CD4-positive, alpha-beta T cell treated with Interleukin-1 beta for 1 hour (primary cell): ENCODE results near the gene GPR55.

Experiments used
- DNase-seq, 2 donors: peaks; one replicate each; pipeline ENCODE4 v3.0.0-alpha.2; 2020 to 2022

Gene GPR55

GRCh38 chr2:230878599-230879188 lies 46.3 kb downstream of the GPR55 start:
- DNase-seq = no peak

- DNase-seq = peak; percentile 62
These were observed 47.1 kb downstream of the GPR55 start for GRCh38 chr2:230877759-230878598.

- DNase-seq = no peak
These were observed 47.8 kb downstream of the GPR55 start for GRCh38 chr2:230877116-230877758.

- DNase-seq = no peak
These were observed 49.4 kb downstream of the GPR55 start for GRCh38 chr2:230875347-230876315.

DNA sequence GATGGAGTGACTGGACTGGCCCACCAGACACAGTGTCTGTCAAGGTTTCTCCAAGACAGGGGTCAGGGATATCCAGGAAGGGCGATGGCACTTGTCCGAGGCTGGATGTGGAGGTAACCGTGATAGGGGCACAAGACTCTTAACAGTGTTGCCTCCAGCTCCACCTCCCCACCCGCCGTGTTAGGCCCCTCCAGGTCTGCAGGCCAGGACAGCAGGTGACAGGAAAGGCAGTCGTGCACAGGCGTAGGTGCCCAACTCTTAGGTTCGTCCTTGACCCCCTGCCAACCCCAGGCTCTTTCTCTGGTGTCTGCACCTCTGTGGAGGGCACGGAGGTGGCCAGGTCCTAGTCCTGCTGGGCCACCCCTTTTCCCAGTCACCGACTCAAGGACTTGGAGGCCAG lies 50.2 kb downstream of the GPR55 start:
- DNase-seq = no peak

DNA sequence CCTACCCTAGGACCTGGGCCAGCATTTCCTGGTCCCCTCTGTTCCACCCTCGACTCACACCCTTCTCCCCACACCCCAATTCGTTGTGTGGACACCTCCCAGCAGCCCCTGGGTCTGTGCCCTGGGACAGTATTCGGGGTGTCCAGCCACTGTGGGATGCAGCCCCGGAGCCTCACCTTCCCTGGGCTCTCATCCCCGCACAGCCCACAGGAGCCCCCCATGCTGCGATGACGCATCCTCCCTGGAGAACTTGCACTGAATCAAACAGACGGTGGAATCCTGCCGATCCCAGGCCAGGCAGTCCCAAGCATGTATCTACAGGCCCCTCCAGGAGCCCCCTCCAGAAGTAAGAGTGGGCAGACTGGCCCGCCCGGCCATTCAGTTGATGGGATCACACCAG lies 50.6 kb downstream of the GPR55 start:
- DNase-seq = no peak

DNA sequence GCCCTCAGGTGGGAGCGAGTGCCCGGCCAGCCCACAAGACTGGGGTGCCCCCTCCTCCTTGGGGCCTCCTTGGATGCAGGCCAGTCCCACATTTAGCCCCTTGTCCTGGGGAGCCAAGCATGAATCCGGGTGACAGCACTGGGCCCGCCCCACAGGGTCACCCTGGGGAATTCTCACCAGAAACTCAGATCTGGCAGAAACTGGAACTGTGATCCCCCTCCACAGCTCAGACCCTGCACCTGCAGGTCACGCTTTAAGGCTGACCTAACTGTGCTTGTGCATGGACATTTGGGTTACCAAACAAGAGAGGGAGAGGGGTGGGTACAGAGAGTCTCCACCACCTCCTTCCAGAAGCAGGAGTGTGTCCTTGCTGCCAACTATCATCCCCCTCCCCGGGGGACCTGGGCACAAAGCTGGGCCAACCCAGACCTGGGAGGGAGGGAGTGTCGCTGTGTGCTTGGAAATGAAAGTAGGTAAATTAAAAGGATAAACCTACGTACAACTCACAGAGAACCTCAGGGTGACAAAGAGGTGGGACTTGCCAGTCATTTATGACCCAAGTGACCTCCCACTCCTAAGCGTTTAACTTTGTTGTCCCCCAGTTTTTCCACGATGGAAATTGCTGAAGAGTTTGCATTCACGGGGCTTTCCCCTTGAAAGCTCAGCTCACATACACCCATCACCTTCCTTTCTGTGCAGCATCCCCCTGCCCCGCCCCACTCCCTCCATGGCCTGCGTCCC lies 51.2 kb downstream of the GPR55 start:
- DNase-seq = peak in 1 of 2 donors; percentile 61

DNA sequence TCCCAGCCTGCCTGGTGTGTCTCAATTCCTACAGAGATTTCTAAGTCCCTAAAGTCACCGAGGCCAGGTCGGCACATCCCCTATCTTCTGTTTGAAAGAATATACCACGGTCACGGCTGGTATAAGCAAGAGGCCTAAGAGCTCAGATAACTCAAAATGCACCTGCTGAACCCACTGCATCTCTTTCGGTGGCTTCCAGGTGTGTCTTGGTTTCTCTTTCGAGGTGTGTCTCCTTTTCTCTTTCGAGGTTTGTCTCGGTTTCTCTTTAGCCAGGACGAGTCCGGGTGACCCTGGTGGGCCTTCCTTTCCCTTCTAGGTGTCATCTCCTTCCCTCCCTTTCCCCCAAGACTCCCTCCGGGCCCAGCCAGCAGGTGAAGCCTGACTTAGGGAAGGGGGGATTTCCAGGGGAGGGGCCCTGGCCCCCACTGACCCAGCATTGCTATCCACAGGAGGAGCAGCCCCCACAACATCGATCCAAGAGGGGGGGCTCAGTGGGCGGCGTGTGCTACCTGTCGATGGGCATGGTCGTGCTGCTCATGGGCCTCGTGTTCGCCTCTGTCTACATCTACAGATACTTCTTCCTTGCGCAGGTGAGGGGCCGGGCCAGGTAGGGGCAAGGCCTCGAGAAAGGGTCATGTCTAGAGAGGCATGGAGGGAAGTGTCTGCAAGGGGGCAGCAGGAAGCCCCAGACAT lies 51.9 kb downstream of the GPR55 start:
- peak in 1 of 2 donors; percentile 25 for DNase-seq

GRCh38 chr2:230872151-230872967 lies 52.7 kb downstream of the GPR55 start:
- no peak for DNase-seq

DNA sequence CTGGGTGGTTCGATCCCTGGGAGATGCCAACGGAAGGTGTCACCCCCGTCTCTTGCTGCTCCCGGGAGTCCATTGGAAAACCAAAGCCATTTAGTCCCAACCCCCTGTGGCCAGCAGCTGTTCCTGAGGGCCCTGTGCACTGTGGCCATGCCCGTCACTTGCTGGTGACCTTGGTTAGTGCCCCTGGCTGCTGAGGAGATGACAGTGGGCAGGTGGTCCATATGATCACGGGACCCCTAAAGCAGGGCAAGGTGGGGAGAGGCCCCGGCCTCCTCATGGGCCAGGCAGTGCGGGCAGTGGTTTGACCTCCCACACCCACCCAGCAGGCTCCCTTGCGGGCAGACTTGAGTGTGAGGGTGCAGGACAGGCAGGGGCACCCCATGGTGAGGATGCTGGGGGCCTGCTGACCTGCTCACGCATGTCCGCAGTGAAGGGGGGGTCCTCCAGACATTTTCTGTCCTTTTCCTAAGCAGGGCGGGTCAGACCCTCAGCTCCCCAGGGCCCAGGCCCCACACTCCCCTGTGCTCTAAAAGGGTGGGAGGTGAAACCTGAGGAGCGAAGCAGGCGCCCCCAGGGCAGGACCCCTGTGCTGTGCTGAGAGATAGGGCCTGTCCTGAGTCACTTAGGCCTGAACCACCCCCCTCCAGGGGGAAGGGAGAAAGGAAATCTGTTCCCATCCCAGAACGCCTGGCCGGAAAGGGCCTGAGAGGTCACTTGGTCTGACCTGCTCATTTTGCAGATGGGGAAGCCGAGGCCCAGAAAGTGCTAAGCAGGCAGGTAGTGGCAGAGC lies 53.5 kb downstream of the GPR55 start:
- DNase-seq = no peak

DNA sequence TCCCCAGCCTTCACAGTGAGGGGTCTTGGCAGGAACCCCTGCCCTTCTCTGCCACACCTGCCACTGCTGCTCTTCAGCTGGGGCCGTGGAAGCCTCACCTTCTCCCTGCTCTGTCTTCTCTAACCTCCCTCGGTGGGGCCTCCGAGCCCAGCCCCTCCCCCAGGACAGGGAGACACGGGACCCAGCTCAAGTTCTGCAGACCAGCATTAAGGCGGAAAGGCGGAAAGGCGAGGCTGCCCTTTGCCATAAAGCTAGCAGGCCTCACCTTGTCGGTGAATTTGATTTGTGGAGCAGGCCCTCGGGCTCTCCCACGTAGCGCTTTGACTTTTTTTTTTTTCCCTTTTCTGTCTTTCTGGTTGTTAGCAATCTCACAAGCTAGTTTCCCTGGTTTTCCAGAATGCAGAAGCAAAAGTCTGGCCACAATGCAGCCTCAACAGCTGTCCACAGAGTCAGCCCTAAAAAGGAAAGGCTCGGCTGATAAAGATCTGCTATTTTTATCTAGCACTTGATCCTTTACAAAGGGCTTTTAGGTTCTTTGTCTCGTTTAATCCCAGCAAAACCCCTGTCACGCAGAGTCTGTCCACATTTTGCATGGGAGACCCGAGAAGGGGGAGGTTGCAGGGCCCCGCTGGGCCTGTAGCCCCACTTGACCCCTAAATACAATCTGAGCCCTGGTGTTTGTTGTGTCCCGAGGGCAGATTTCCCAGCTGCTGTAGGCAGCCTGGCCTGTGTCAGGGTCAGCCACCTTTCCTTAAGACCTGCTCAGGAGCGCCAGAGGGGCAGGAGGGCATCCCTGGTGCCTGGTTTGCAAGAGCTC lies 54.3 kb downstream of the GPR55 start:
- DNase-seq = no peak

DNA sequence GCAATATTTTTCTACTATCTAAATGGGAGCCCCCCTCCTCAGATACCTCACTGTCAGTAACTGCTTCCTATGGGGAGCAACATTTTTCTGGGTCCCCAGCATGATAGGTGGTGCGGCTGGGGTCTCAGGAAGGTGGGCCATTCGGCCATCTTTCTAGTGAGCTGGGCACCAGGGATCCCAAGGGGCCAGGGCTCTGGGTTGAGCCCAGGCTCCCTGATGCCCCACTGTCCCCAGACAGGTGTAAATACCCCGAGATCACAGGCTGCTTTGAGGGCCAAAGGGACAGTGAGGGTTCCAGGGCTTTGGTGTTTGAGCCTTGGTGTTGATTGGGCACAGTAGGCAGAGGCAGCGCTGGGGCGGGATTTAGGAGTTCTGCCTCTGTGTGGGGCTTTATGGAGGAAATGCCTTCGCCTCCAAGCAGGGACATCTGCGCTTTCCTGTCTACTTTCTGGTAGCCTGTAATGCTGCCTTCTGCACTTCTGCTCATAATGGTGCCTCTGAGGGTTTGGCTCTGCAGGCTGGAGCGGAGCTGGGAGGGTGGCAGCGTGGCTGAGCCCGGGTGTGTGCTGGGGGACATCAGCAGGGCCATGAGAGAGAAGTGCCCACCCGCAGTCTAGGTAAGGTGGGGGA lies 55.0 kb downstream of the GPR55 start:
- DNase-seq = no peak

- DNase-seq = no peak
These were observed 55.8 kb downstream of the GPR55 start for GRCh38 chr2:230868947-230869913.

- no peak for DNase-seq
These were observed 56.7 kb downstream of the GPR55 start for GRCh38 chr2:230868161-230868946.

DNA sequence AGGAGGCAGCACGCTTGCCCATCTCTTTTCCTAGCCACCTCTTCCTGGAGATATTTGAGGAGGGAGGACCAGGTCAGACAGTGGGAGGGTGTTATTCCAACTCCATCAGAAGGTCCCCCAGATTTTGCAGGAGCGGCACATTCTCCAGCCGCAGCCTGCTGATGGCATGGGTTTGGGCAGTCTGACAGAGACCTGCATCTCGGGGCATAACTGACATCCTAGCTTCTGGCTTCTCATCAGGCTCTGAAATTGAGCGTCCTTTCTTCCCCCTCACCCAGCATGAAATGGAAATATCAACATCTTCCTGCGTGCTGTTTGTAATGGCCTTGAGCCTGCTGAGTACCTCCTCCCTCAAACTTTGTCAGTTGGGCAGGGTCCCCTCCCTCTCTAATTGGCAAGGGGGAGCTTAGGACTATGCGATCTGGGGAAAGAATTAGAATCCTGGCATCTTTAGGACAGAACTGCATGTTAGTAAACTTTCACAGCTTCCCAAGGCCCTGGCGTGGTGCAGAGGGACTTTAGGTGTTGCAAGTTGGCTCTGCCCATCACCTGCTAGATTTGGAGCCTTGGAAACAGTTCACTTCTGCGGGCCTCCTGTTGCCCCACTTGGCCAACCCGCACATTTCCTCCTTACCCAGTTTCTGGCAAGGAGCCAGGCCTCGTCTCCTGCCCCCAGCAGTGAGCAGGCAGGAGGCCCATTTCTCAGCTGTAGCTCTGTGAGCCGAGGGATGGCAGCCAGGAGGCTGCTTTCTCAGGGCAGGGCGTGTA lies 58.1 kb downstream of the GPR55 start:
- DNase-seq = peak; percentile 72 to 80
